GM10248 (cell line): ENCODE measurements around the gene ZFYVE27.

Source experiments
- CTCF ChIA-PET: fragments of 300-600 bp; sonication (Branson Sonifier 250); formaldehyde crosslinking; extraction: SDS; loops from one replicate; lab custom pipeline; 2021; ENCODE audit warnings: antibody characterized with exemption; lab: Yijun Ruan, JAX
- POLR2A ChIA-PET: fragments of 350-650 bp; sonication (Branson Sonifier 250); formaldehyde crosslinking; extraction: SDS; loops from one replicate; lab custom pipeline; 2020; ENCODE audit warnings: antibody characterized with exemption; lab: Yijun Ruan, JAX
- DNase-seq: peaks from one replicate; pipeline ENCODE4 v3.0.0; 2012; ENCODE audit errors: extremely low spot score
- CTCF ChIP-seq: IDR thresholded peaks from 2 replicates; pipeline ENCODE4 v1.5.1; 2012; ENCODE audit warnings: mild to moderate bottlenecking, low read depth; ENCODE audit errors: extremely low read depth, missing control alignments, control extremely low read depth

Gene ZFYVE27

GRCh38 chr10:97738616-97739015 is 1.7 kb downstream of the ZFYVE27 start:
- no peak for DNase-seq
- TF ChIP-seq CTCF, result no peak
- ChIA-PET POLR2A (interaction anchor here (0.7 kb wide), 1 partner anchor 405 kb away, joined by 3 read pairs; no protein-coding TSS in a partner anchor), CTCF (no interaction called here)

DNA sequence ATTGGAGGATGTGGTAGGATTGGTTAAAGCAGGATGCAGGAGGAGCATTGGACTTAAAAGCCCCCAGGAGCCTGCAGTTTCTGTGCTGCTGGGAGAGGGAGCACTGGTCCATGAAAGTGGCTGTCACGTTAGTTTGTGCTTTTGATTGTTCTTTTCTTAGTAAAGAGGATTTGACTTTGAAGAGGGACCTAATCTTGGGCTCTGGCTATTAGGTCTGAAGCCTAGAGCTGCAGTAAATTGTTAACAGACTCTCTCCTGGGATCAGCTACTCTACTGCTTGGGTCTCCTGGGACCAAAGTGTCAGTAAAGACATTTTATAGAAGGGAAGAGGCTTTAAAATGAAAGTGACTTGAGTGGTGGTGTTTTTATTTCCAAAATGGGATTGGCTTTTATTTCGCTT is 3.7 kb downstream of the ZFYVE27 start:
- DNase-seq, result no peak
- ChIA-PET POLR2A (interaction anchor here (0.6 kb wide), 1 partner anchor 12 kb away, joined by 5 read pairs; no protein-coding TSS in a partner anchor), CTCF (interaction anchor here (1.0 kb wide), 1 partner anchor 20 kb away, joined by 3 read pairs; no protein-coding TSS in a partner anchor)
- no peak for TF ChIP-seq CTCF

- POLR2A ChIA-PET, result no interaction called here
- TF ChIP-seq CTCF, result no peak
- DNase-seq, result no peak
- CTCF ChIA-PET, result interaction anchor here (1.0 to 1.7 kb wide), 6 partner anchors 12 to 56 kb away, joined by 3 to 6 read pairs (median 4); partner anchors contain the start of gene AVPI1
Observed at GRCh38 chr10:97743169-97743943, 6.4 kb downstream of the ZFYVE27 start.

GRCh38 chr10:97744405-97745035 is 7.6 kb downstream of the ZFYVE27 start:
- CTCF ChIA-PET, result interaction anchor here (0.7 to 1.7 kb wide), 9 partner anchors 8 to 43 kb away, joined by 3 to 7 read pairs (median 3); partner anchors contain the start of gene ZFYVE27
- POLR2A ChIA-PET, result no interaction called here
- TF ChIP-seq CTCF, result no peak
- no peak for DNase-seq

GRCh38 chr10:97747573-97747972 is 10.6 kb downstream of the ZFYVE27 start:
- no peak for DNase-seq
- TF ChIP-seq CTCF, result no peak
- POLR2A ChIA-PET, result no interaction called here
- CTCF ChIA-PET, result interaction anchor here (0.9 to 3.6 kb wide), 7 partner anchors 11 to 73 kb away, joined by 3 to 13 read pairs (median 4); partner anchors contain the start of gene ZFYVE27

- ChIA-PET POLR2A (no interaction called here), CTCF (interaction anchor here (1.2 to 3.6 kb wide), 6 partner anchors 11 to 74 kb away, joined by 3 to 13 read pairs (median 4); partner anchors contain the start of gene ZFYVE27)
- DNase-seq, result no peak
- TF ChIP-seq CTCF, result no peak
Observed at GRCh38 chr10:97748116-97748515, 11.2 kb downstream of the ZFYVE27 start.
